ENCODE data around the gene NDUFS2. TPM values are rescaled to one million over a fixed set of nuclear protein-coding genes. Genes with fewer than 3 reads are reported as not detected.

Gene NDUFS2
- total and polyA plus RNA-seq, 10 of the 15 experiments (the other 5 are each of a cell fraction or from before 2014, with no cell fraction given): 66.5 to 215 (median 148) TPM

DNA sequence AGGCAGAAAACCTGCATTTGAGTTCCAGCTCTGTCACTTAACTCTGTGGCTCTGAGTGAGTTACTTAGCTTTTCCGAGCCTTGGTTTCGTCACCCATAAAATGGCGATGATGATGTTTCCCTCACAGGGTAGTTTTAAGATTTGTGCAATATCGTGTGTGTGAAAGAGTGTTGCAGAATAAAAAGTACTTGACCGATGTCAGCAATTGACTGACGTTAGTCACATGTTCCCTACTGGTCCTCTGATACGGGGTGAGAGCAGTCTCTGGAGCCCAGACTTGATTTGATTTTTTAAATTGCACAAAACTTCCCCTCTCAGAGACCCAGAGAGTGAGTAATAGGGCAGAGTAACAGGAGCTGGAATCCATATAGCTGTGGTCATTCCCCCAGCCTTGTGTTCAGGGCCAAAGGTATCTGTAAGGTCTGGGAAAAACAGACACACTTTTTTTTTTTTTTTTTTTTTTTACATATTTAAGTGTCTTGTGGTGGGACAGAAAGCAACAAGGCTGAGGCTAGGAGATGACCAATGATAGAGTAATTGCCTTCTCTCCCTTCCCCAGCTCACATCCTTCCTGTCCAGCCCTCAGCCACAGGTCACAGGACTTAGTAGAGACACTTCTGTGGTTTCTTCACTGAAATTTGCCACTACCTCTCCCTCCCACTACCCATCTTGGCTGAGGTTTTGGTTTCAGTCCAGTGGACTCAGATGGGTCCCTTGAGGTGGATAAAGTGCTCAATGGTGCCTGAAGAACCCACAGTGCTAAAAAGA is 15.0 kb downstream of the NDUFS2 start (continued):
- TF ChIP-seq, protein P1, sequence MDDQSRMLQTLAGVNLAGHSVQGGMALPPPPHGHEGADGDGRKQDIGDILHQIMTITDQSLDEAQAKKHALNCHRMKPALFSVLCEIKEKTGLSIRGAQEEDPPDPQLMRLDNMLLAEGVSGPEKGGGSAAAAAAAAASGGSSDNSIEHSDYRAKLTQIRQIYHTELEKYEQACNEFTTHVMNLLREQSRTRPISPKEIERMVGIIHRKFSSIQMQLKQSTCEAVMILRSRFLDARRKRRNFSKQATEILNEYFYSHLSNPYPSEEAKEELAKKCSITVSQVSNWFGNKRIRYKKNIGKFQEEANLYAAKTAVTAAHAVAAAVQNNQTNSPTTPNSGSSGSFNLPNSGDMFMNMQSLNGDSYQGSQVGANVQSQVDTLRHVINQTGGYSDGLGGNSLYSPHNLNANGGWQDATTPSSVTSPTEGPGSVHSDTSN (IDR thresholded peaks at IDR 0.05; ENCODE audit: insufficient replicate concordance, low read depth, low read length): no peak
- TF ChIP-seq, protein P2, sequence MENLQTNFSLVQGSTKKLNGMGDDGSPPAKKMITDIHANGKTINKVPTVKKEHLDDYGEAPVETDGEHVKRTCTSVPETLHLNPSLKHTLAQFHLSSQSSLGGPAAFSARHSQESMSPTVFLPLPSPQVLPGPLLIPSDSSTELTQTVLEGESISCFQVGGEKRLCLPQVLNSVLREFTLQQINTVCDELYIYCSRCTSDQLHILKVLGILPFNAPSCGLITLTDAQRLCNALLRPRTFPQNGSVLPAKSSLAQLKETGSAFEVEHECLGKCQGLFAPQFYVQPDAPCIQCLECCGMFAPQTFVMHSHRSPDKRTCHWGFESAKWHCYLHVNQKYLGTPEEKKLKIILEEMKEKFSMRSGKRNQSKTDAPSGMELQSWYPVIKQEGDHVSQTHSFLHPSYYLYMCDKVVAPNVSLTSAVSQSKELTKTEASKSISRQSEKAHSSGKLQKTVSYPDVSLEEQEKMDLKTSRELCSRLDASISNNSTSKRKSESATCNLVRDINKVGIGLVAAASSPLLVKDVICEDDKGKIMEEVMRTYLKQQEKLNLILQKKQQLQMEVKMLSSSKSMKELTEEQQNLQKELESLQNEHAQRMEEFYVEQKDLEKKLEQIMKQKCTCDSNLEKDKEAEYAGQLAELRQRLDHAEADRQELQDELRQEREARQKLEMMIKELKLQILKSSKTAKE (IDR thresholded peaks at IDR 0.05; ENCODE audit: low read depth, poor library complexity, severe bottlenecking): peak; percentile 60

DNA sequence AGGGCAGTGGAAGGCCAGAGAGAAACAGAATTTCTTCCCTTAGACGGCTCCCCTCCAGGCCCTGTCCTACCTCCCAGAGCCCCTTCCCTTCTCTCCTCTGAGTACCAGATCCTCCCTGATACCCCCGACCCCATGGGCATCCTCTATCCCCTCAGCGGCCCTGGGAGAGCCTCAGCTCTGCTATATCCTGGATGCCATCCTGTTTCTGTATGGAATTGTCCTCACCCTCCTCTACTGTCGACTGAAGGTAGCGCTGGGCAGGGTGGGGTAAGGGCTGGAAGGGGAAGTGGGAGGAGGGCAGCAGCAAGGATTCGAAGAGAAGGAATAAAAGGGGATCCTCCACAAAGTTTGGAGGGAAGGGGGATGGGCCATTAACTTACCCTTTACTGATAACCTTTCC is 15.7 kb downstream of the NDUFS2 start:
- RAD21 ChIA-PET (ENCODE audit: unreplicated experiment): interaction anchor here (0.7 to 3.1 kb wide), 6 partner anchors 8 to 161 kb away, joined by 3 to 18 read pairs (median 5); partner anchors contain the start of gene TOMM40L
- intact Hi-C loops (cut with micrococcal nuclease; ENCODE audit: unreplicated experiment): no loop called here
- Histone ChIP-seq H2AFZ (ENCODE audit: control insufficient read depth, low read depth, low read length) (no peak overlapping the region), H3K79me2 (ENCODE audit: control insufficient read depth, insufficient read depth, low read length) (no peaks in the 10 kb centered on the region), H3K9me3 (replicated peaks; ENCODE audit: control insufficient read depth, insufficient read depth, low read length) (no peaks in the 10 kb centered on the region), H3K9ac (ENCODE audit: control insufficient read depth, insufficient read depth, low read length) (no peak overlapping the region), H3K4me2 (ENCODE audit: control insufficient read depth, insufficient read depth) (peak overlapping the region; percentile 63; the same call in 1 of the 2 replicates), H3K4me3 (no peak overlapping the region; the same call in 1 of the 2 replicates), H3K27ac (ENCODE audit: control insufficient read depth, insufficient read depth) (no peak overlapping the region), H3K4me1 (ENCODE audit: control insufficient read depth, insufficient read depth, low read length) (peaks cover 21% of the 10 kb centered on the region), H4K20me1 (ENCODE audit: control insufficient read depth, insufficient read depth) (no peaks in the 10 kb centered on the region), H3K36me3 (ENCODE audit: control insufficient read depth in 2 of 2, insufficient read depth in 2 of 2, low read length in 1 of 2) (peaks cover 2 to 13% of the 10 kb centered on the region in 2 experiments), H3K27me3 (replicated peaks in 1 of 2; ENCODE audit: control insufficient read depth in 2 of 2, insufficient read depth in 2 of 2, low read length in 1 of 2) (no peaks in the 10 kb centered on the region)
- BruUV-seq (replicated peaks): no TSS peak
- ATAC-seq: peak; percentile 16; the same call in 1 of the 3 replicates
- DNase-seq (ENCODE audit: low read depth, low spot score): no peak
- 0 out of 2 replicates have a peak, but pooled peaks have one; percentile 11 for TF ChIP-seq GATAD2B (conservative IDR thresholded peaks at IDR 0.05; ENCODE audit: low read depth)
- TF ChIP-seq JUNB (IDR thresholded peaks at IDR 0.05): no peak
- TF ChIP-seq SMARCA5 (IDR thresholded peaks at IDR 0.05): peak; percentile 30; the same call in 1 of the 2 replicates
- TF ChIP-seq SPI1 (IDR thresholded peaks at IDR 0.05; ENCODE audit: borderline replicate concordance, insufficient read depth, low read depth, low read length): peak; percentile 7; the same call in 1 of the 2 replicates
- TF ChIP-seq NR2F1 (conservative IDR thresholded peaks at IDR 0.05): no peak
- TF ChIP-seq IKZF2 (IDR thresholded peaks at IDR 0.05): no peak
- no peak for FAIRE-seq
- 52% methylated on average over 5 of the region's 6 CpGs for whole genome bisulfite sequencing (ENCODE audit: insufficient coverage, insufficient replicate concordance, low lambda C conversion rate, missing lambda C conversion rate)
- CTCF ChIA-PET: interaction anchor here (0.9 to 17.1 kb wide), 8 partner anchors 8 to 165 kb away, joined by 3 to 385 read pairs (median 16); partner anchors contain the start of genes ARHGAP30, NDUFS2 and TOMM40L
- SMC1A ChIA-PET (ENCODE audit: uncharacterized antibody, unreplicated experiment): interaction anchor here (0.6 to 3.6 kb wide), 12 partner anchors 9 to 204 kb away, joined by 3 to 33 read pairs (median 4); partner anchors contain the start of genes CFAP126, NDUFS2 and TOMM40L
- POLR2A ChIA-PET: interaction anchor here (0.7 to 5.7 kb wide), 2 partner anchors 15 to 18 kb away, joined by 5 to 24 read pairs; partner anchors contain the start of gene NDUFS2
- in situ Hi-C loops (cut with MboI): no loop called here
